ENCODE measurements around the gene PHF13. TPM values are rescaled to one million over a fixed set of nuclear protein-coding genes. Genes with fewer than 3 reads are reported as not detected.

PHF13 gene
- total RNA-seq, 2 donors from 2014 or later = 5.0 to 8.1 TPM

GRCh38 chr1:6645018-6645417, 31.5 kb downstream of the PHF13 start:
- DNase-seq (ENCODE audit: low spot score) = no peak
- Histone ChIP-seq H3K4me1 (no peaks in the 10 kb centered on the region), H3K4me3 (no peak overlapping the region), H3K36me3 (peaks cover 44% of the 10 kb centered on the region), H3K27ac (no peak overlapping the region), H3K27me3 (no peaks in the 10 kb centered on the region), H3K9me3 (no peaks in the 10 kb centered on the region)
- TF ChIP-seq, protein P1, sequence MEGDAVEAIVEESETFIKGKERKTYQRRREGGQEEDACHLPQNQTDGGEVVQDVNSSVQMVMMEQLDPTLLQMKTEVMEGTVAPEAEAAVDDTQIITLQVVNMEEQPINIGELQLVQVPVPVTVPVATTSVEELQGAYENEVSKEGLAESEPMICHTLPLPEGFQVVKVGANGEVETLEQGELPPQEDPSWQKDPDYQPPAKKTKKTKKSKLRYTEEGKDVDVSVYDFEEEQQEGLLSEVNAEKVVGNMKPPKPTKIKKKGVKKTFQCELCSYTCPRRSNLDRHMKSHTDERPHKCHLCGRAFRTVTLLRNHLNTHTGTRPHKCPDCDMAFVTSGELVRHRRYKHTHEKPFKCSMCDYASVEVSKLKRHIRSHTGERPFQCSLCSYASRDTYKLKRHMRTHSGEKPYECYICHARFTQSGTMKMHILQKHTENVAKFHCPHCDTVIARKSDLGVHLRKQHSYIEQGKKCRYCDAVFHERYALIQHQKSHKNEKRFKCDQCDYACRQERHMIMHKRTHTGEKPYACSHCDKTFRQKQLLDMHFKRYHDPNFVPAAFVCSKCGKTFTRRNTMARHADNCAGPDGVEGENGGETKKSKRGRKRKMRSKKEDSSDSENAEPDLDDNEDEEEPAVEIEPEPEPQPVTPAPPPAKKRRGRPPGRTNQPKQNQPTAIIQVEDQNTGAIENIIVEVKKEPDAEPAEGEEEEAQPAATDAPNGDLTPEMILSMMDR (IDR thresholded peaks at IDR 0.05) = no peak

DNA sequence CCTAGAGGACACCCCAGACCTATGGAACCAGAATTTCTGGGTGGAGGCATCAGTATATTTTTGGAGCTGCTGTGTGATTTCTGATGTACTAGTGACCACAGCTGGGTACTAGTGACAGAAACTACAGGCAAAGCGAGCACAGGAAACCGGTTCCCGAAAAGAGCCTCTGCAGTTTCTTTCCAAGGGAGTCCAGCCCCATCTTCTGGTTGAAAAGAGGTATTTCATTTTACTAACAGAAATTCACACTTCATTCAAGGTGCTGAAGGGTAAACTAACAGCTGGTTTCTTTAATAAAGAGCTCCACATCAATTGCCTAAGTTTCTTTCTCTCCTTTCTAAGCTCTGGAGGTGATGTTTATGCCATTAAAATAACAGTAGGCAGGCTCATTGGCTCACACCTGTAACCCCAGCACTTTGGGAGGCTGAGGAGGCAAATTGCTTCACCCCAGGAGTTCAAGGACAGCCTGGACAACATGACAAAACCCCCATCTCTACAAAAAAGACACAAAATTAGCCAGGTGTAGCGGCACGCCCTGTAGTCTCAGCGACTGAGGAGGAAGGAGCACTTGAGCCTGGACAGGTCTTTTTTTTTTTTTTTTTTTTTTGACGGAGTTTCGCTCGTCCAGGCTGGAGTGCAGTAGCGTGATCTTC, 33.1 kb downstream of the PHF13 start:
- DNase-seq (ENCODE audit: low spot score) = no peak
- TF ChIP-seq, protein P1 (IDR thresholded peaks at IDR 0.05) = peak; percentile 53 to 70

GRCh38 chr1:6648556-6648955, 35.0 kb downstream of the PHF13 start:
- peaks cover 44% of the 10 kb centered on the region for H3K36me3 ChIP-seq
- TF ChIP-seq, protein P1 (IDR thresholded peaks at IDR 0.05) = no peak
- no peak overlapping the region for H3K4me3 ChIP-seq
- no peaks in the 10 kb centered on the region for H3K4me1 ChIP-seq
- H3K27me3 ChIP-seq = no peaks in the 10 kb centered on the region
- no peaks in the 10 kb centered on the region for H3K9me3 ChIP-seq
- H3K27ac ChIP-seq = no peak overlapping the region
- no peak for DNase-seq (ENCODE audit: low spot score)

More for the DNA sequence above, 33.1 kb downstream of the PHF13 start:
- Histone ChIP-seq H3K4me1 (no peaks in the 10 kb centered on the region), H3K27me3 (no peaks in the 10 kb centered on the region), H3K36me3 (peaks cover 35% of the 10 kb centered on the region), H3K9me3 (no peaks in the 10 kb centered on the region), H3K27ac (no peak overlapping the region), H3K4me3 (no peak overlapping the region)

- TF ChIP-seq, protein P1 (IDR thresholded peaks at IDR 0.05) = no peak
- no peak for DNase-seq (ENCODE audit: low spot score)
- Histone ChIP-seq H3K9me3 (no peaks in the 10 kb centered on the region), H3K27ac (no peak overlapping the region), H3K4me3 (no peak overlapping the region), H3K27me3 (no peaks in the 10 kb centered on the region), H3K36me3 (peaks cover 31% of the 10 kb centered on the region), H3K4me1 (no peaks in the 10 kb centered on the region)
Measured at GRCh38 chr1:6651909-6652308, 38.4 kb downstream of the PHF13 start.

GRCh38 chr1:6652986-6653385, 39.5 kb downstream of the PHF13 start:
- Histone ChIP-seq H3K4me3 (no peak overlapping the region), H3K9me3 (no peaks in the 10 kb centered on the region), H3K27ac (no peak overlapping the region), H3K27me3 (no peaks in the 10 kb centered on the region), H3K36me3 (peaks cover 31% of the 10 kb centered on the region), H3K4me1 (peaks cover 0 to 4% of the 10 kb centered on the region in 2 donors)
- no peak for DNase-seq (ENCODE audit: low spot score)
- TF ChIP-seq, protein P1 (IDR thresholded peaks at IDR 0.05) = no peak

Measured in right atrium auricular region (tissue), 2 donors.